ENCODE data around the gene NELFCD. TPM values are rescaled to one million over a fixed set of nuclear protein-coding genes. Genes with fewer than 3 reads are reported as not detected.

NELFCD gene
- total and polyA plus RNA-seq, 9 of the 15 experiments (the other 6 are each of a cell fraction or from before 2014, with no cell fraction given), result 11.7 to 163 (median 96.5) TPM

DNA sequence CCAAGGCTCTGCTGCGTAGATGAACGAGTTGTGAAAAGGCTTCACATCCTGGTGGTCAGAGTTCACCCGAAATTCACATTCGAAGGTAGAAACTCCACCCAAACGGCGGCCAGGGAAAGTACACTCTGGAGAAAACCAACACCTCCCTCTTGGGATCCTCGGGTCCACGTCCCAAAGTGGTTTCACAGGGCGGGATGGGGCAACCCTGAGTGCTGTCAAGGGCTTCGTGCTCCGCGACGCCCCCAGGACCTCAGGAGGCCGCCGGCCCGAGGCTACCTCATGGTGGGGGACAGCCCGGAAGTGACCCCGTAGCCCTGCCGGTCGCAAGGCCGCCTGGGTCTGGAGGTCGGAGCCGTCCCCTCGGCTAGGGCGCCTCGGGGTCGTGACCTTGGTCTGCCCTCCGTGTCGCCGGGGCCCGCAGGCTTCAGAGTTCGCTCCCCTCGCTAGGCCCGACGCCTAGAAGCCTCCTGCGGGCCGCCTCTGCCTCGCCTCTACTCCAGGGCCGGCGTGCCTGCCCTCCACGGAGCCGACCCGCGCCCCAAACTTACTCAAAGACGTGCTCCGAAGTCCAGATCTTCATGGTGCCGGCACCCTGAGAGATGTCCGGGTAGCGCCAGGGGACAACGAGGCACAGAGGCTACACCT lies 61.2 kb downstream of the NELFCD start, which contains the start of gene PRELID3B (continued):
- TF ChIP-seq ZNF146 (CRISPR knock-in tag; IDR thresholded peaks at IDR 0.05; ENCODE audit: unreplicated experiment), result peak; percentile 22
- no peak for TF ChIP-seq SUPT5H (IDR thresholded peaks at IDR 0.05)
- TF ChIP-seq EP300 (IDR thresholded peaks at IDR 0.05; ENCODE audit: low read length), result no peak
- TF ChIP-seq CEBPG (CRISPR knock-in tag; IDR thresholded peaks at IDR 0.05), result no peak
- TF ChIP-seq CEBPG (tag; conservative IDR thresholded peaks at IDR 0.05 in 1 of 2, IDR thresholded peaks at IDR 0.05 in 1 of 2), result no peak
- no peak for TF ChIP-seq POLR2AphosphoS5 (IDR thresholded peaks at IDR 0.05; ENCODE audit: control insufficient read depth, insufficient read depth, low read depth, low read length)
- TF ChIP-seq, protein P1, sequence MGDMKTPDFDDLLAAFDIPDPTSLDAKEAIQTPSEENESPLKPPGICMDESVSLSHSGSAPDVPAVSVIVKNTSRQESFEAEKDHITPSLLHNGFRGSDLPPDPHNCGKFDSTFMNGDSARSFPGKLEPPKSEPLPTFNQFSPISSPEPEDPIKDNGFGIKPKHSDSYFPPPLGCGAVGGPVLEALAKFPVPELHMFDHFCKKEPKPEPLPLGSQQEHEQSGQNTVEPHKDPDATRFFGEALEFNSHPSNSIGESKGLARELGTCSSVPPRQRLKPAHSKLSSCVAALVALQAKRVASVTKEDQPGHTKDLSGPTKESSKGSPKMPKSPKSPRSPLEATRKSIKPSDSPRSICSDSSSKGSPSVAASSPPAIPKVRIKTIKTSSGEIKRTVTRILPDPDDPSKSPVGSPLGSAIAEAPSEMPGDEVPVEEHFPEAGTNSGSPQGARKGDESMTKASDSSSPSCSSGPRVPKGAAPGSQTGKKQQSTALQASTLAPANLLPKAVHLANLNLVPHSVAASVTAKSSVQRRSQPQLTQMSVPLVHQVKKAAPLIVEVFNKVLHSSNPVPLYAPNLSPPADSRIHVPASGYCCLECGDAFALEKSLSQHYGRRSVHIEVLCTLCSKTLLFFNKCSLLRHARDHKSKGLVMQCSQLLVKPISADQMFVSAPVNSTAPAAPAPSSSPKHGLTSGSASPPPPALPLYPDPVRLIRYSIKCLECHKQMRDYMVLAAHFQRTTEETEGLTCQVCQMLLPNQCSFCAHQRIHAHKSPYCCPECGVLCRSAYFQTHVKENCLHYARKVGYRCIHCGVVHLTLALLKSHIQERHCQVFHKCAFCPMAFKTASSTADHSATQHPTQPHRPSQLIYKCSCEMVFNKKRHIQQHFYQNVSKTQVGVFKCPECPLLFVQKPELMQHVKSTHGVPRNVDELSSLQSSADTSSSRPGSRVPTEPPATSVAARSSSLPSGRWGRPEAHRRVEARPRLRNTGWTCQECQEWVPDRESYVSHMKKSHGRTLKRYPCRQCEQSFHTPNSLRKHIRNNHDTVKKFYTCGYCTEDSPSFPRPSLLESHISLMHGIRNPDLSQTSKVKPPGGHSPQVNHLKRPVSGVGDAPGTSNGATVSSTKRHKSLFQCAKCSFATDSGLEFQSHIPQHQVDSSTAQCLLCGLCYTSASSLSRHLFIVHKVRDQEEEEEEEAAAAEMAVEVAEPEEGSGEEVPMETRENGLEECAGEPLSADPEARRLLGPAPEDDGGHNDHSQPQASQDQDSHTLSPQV (IDR thresholded peaks at IDR 0.05), result peak; percentile 82
- TF ChIP-seq ELF1 (tag; IDR thresholded peaks at IDR 0.05), result peak; percentile 78
- no peak for TF ChIP-seq ARID3A (IDR thresholded peaks at IDR 0.05; ENCODE audit: borderline replicate concordance, low read depth, low read length)
- 0 out of 2 replicates have a peak, but pooled peaks have one; percentile 38 for TF ChIP-seq DMBX1 (CRISPR knock-in tag; IDR thresholded peaks at IDR 0.05; ENCODE audit: borderline replicate concordance)
- no peak for TF ChIP-seq SMAD1 (IDR thresholded peaks at IDR 0.05; ENCODE audit: low read depth, low read length, partially characterized antibody)
- no peak for TF ChIP-seq CREB1 (IDR thresholded peaks at IDR 0.05)
- TF ChIP-seq CREB1 (CRISPR knock-in tag; IDR thresholded peaks at IDR 0.05), result no peak
- TF ChIP-seq MTA1 (IDR thresholded peaks at IDR 0.05; ENCODE audit: borderline replicate concordance), result no peak
- TF ChIP-seq TEAD1 (CRISPR knock-in tag; IDR thresholded peaks at IDR 0.05), result 0 out of 4 replicates have a peak, but pooled peaks of 1 of the 2 experiments have one; percentile 57
- TF ChIP-seq MTA2 (IDR thresholded peaks at IDR 0.05; ENCODE audit: low read depth), result no peak
- TF ChIP-seq CEBPB (tag; IDR thresholded peaks at IDR 0.05), result no peak
- TF ChIP-seq GTF2F1 (IDR thresholded peaks at IDR 0.05; ENCODE audit: low read depth, low read length), result no peak
- no peak for TF ChIP-seq PTTG1 (tag; IDR thresholded peaks at IDR 0.05; ENCODE audit: low read depth)
- no peak for TF ChIP-seq JUNB (CRISPR knock-in tag; conservative IDR thresholded peaks at IDR 0.05)
- no peak for TF ChIP-seq ESRRB (CRISPR knock-in tag; IDR thresholded peaks at IDR 0.05; ENCODE audit: borderline replicate concordance)
- peak; percentile 48; the same call in 1 of the 2 replicates for TF ChIP-seq BRD4 (IDR thresholded peaks at IDR 0.05)
- TF ChIP-seq FOS (IDR thresholded peaks at IDR 0.05; ENCODE audit: extremely low read depth, insufficient read length), result no peak
- TF ChIP-seq NFE2 (IDR thresholded peaks at IDR 0.05; ENCODE audit: low read depth), result no peak
- TF ChIP-seq ZNF586 (CRISPR knock-in tag; conservative IDR thresholded peaks at IDR 0.05), result no peak
- TF ChIP-seq ZNF324 (CRISPR knock-in tag; IDR thresholded peaks at IDR 0.05), result no peak
